SU-DHL-6 (cell line): ENCODE data around the gene KIAA2012.

Experiments
- H2AFZ ChIP-seq: fragments of 200-600 bp; sonication (generic); 2 replicates; pipeline ENCODE4 v1.6.1; 2014; ENCODE audit warnings: low read depth, mild to moderate bottlenecking, moderate library complexity, mixed read lengths, antibody characterized with exemption, low read length; ENCODE audit not compliant: severe bottlenecking
- H3F3A ChIP-seq: fragments of 200-600 bp; shearing (Covaris generic); 2 replicates; pipeline ENCODE4 v1.6.0; 2016; ENCODE audit warnings: antibody characterized with exemption, mild to moderate bottlenecking; ENCODE audit not compliant: insufficient read depth
- H3K27ac ChIP-seq: fragments of 200-600 bp; sonication (generic); 2 replicates; pipeline ENCODE4 v1.5.1; 2016; ENCODE audit warnings: low read depth, mild to moderate bottlenecking, low read length, moderate library complexity, mixed read lengths
- H3K27me3 ChIP-seq: fragments of 200-600 bp; sonication (generic), shearing (Covaris generic); 2 replicates; pipeline ENCODE4 v1.6.0; 2014; ENCODE audit warnings: mild to moderate bottlenecking, low read length
- H3K36me3 ChIP-seq: fragments of 200-600 bp; sonication (generic); 2 replicates; pipeline ENCODE4 v1.6.1; 2014; ENCODE audit warnings: mild to moderate bottlenecking, low read length, mixed read lengths
- H3K4me2 ChIP-seq: fragments of 300-600, 200-600 bp; shearing (Covaris generic), sonication (generic); 2 replicates; pipeline ENCODE4 v1.6.0; 2014; ENCODE audit warnings: low read length, low read depth, mild to moderate bottlenecking; ENCODE audit not compliant: poor library complexity, severe bottlenecking
- H3K4me3 ChIP-seq: fragments of 200-600 bp; sonication (generic); 2 replicates; pipeline ENCODE4 v1.5.1; 2014; ENCODE audit warnings: antibody characterized with exemption, low read length, mild to moderate bottlenecking, mixed read lengths; ENCODE audit not compliant: insufficient read depth, poor library complexity, severe bottlenecking
- H3K79me2 ChIP-seq: fragments of 200-600 bp; sonication (generic); 2 replicates; pipeline ENCODE4 v1.6.1; 2014; ENCODE audit warnings: mild to moderate bottlenecking, low read length, moderate library complexity; ENCODE audit not compliant: insufficient read depth
- H3K9ac ChIP-seq: fragments of 200-600 bp; sonication (generic); 2 replicates; pipeline ENCODE4 v1.7.0; 2014; ENCODE audit warnings: mild to moderate bottlenecking, low read length
- H3K9me2 ChIP-seq: fragments of 200-600 bp; sonication (generic); replicated peaks from 2 replicates; pipeline ENCODE4 v1.6.1; 2014; ENCODE audit warnings: low read length; ENCODE audit not compliant: insufficient read depth
- H3K9me3 ChIP-seq: fragments of 200-600 bp; sonication (generic); 2 replicates; pipeline ENCODE4 v1.6.1; 2014; ENCODE audit warnings: low read length, mixed read lengths; ENCODE audit not compliant: insufficient read depth
- H4K20me1 ChIP-seq: fragments of 200-600 bp; sonication (generic); 2 replicates; pipeline ENCODE4 v1.6.1; 2014; ENCODE audit warnings: low read depth, mild to moderate bottlenecking, antibody characterized with exemption, low read length, moderate library complexity, mixed read lengths
- CTCF ChIP-seq: fragments of 200-600 bp; sonication (generic); IDR thresholded peaks from one replicate; pipeline ENCODE4 v1.5.1; 2017; ENCODE audit warnings: antibody characterized with exemption, mild to moderate bottlenecking, low read length, moderate library complexity; ENCODE audit not compliant: insufficient read depth, poor library complexity, severe bottlenecking
- EZH2phosphoT487 ChIP-seq: fragments of 200-600 bp; sonication (generic), shearing (Covaris generic); conservative IDR thresholded peaks from 2 replicates; pipeline ENCODE4 v1.6.1; 2018; ENCODE audit warnings: mild to moderate bottlenecking, antibody characterized with exemption, low read length, moderate library complexity, mixed read lengths

Gene KIAA2012

GRCh38 chr2:202034249-202035088 lies 38.6 kb upstream of the KIAA2012 start:
- Histone ChIP-seq H2AFZ (peak overlapping the region; percentile 64), H3K9me3 (no peaks in the 10 kb centered on the region), H3K4me2 (peak overlapping the region; percentile 64), H3K27ac (no peak overlapping the region), H3K4me3 (peak overlapping the region; percentile 56), H3K9ac (peak overlapping the region; percentile 54), H3K36me3 (no peaks in the 10 kb centered on the region), H3K79me2 (no peaks in the 10 kb centered on the region), H3K9me2 (no peaks in the 10 kb centered on the region), H3K27me3 (no peaks in the 10 kb centered on the region), H3F3A (no peaks in the 10 kb centered on the region), H4K20me1 (no peaks in the 10 kb centered on the region)
- no peak for TF ChIP-seq CTCF
- TF ChIP-seq EZH2phosphoT487 = no peak

- no peaks in the 10 kb centered on the region for H3F3A ChIP-seq
- no peaks in the 10 kb centered on the region for H3K9me2 ChIP-seq
- H3K27ac ChIP-seq = no peak overlapping the region
- H3K79me2 ChIP-seq = no peaks in the 10 kb centered on the region
- no peak for TF ChIP-seq EZH2phosphoT487
- TF ChIP-seq CTCF = no peak
- no peaks in the 10 kb centered on the region for H3K9me3 ChIP-seq
- no peaks in the 10 kb centered on the region for H3K36me3 ChIP-seq
- no peak overlapping the region for H3K9ac ChIP-seq
- H3K27me3 ChIP-seq = no peaks in the 10 kb centered on the region
- no peak overlapping the region for H3K4me3 ChIP-seq
- no peak overlapping the region for H2AFZ ChIP-seq
- no peaks in the 10 kb centered on the region for H4K20me1 ChIP-seq
- no peak overlapping the region for H3K4me2 ChIP-seq
Observed at GRCh38 chr2:202035089-202035940, 37.7 kb upstream of the KIAA2012 start.

GRCh38 chr2:202035941-202036372 lies 37.1 kb upstream of the KIAA2012 start:
- H3K9me2 ChIP-seq = no peaks in the 10 kb centered on the region
- H3K9ac ChIP-seq = no peak overlapping the region
- no peaks in the 10 kb centered on the region for H3K36me3 ChIP-seq
- H3F3A ChIP-seq = no peaks in the 10 kb centered on the region
- no peaks in the 10 kb centered on the region for H4K20me1 ChIP-seq
- no peaks in the 10 kb centered on the region for H3K27me3 ChIP-seq
- H2AFZ ChIP-seq = no peak overlapping the region
- H3K27ac ChIP-seq = no peak overlapping the region
- H3K4me3 ChIP-seq = no peak overlapping the region
- no peaks in the 10 kb centered on the region for H3K9me3 ChIP-seq
- TF ChIP-seq EZH2phosphoT487 (no peak), CTCF (no peak)
- H3K79me2 ChIP-seq = no peaks in the 10 kb centered on the region
- no peak overlapping the region for H3K4me2 ChIP-seq
